WTC11 (cell line): ENCODE measurements around the gene TNFAIP8L3. TPM values are rescaled to one million over a fixed set of nuclear protein-coding genes. Genes with fewer than 3 reads are reported as not detected.

Experiments used
- ATAC-seq: fragments of 200-7000 bp; cut with Tn5 transposase; 2 replicates; pipeline ENCODE4 v1.10.0; 2021; ENCODE audit warnings: mild to moderate bottlenecking, moderate library complexity
- CTCF ChIA-PET: fragments of 300-600 bp; sonication (Branson Sonifier 250); formaldehyde crosslinking; loops from one replicate; lab custom pipeline; 2021; ENCODE audit warnings: antibody characterized with exemption; lab: Charles Lee
- POLR2A ChIA-PET: fragments of 350-600 bp; sonication (Branson Sonifier 250); formaldehyde crosslinking; loops from one replicate; lab custom pipeline; 2021; ENCODE audit warnings: antibody characterized with exemption; lab: Charles Lee
- DNase-seq: peaks from one replicate; pipeline ENCODE4 v3.0.0; 2021; ENCODE audit warnings: low spot score
- H3K27ac Mint-ChIP-seq: 2 replicates; pipeline ENCODE4 v1.8.0; 2021; ENCODE audit warnings: mixed read lengths
- H3K27me3 Mint-ChIP-seq: 2 replicates; pipeline ENCODE4 v1.8.0; 2021; ENCODE audit warnings: low read depth, mild to moderate bottlenecking, moderate library complexity, mixed read lengths
- H3K36me3 Mint-ChIP-seq: 2 replicates; pipeline ENCODE4 v1.8.0; 2021; ENCODE audit warnings: mixed read lengths
- H3K4me1 Mint-ChIP-seq: 2 replicates; pipeline ENCODE4 v1.8.0; 2022; ENCODE audit warnings: mixed read lengths
- H3K4me3 Mint-ChIP-seq: 2 replicates; pipeline ENCODE4 v1.8.0; 2021; ENCODE audit warnings: mild to moderate bottlenecking, moderate library complexity, mixed read lengths
- H3K9me3 Mint-ChIP-seq: 2 replicates; pipeline ENCODE4 v1.8.0; 2021; ENCODE audit warnings: mixed read lengths
- CREM ChIP-seq: sonication (generic); formaldehyde crosslinking; IDR thresholded peaks from 2 replicates; pipeline ENCODE4 v1.8.1; 2022; ENCODE audit warnings: mild to moderate bottlenecking, missing genetic modification reagents, moderate library complexity
- GRHL2 ChIP-seq: fragments of 250-450 bp; sonication (Bioruptor Pico); IDR thresholded peaks from 2 replicates; pipeline ENCODE4 v1.8.0; 2022; ENCODE audit warnings: mild to moderate bottlenecking, moderate library complexity; ENCODE audit not compliant: insufficient replicate concordance, severe bottlenecking
- GTF2I ChIP-seq: fragments of 250-450 bp; sonication (Bioruptor Pico); conservative IDR thresholded peaks from 2 replicates; pipeline ENCODE4 v1.4.0; 2021; ENCODE audit warnings: mild to moderate bottlenecking
- IRF2 ChIP-seq: sonication (generic); formaldehyde crosslinking; IDR thresholded peaks from 2 replicates; pipeline ENCODE4 v1.8.0; 2022; ENCODE audit warnings: low read depth, missing genetic modification reagents, borderline replicate concordance
- JUN ChIP-seq: sonication (generic); formaldehyde crosslinking; IDR thresholded peaks from 2 replicates; pipeline ENCODE4 v1.8.0; 2023; ENCODE audit warnings: mild to moderate bottlenecking, missing genetic modification reagents
- NFYB ChIP-seq: sonication (generic); formaldehyde crosslinking; conservative IDR thresholded peaks from 2 replicates; pipeline ENCODE4 v1.8.0; 2022; ENCODE audit warnings: low read depth, missing genetic modification reagents
- OVOL2 ChIP-seq: fragments of 250-450 bp; sonication (Bioruptor Pico); IDR thresholded peaks from 2 replicates; pipeline ENCODE4 v1.9.0; 2021; ENCODE audit warnings: mild to moderate bottlenecking, borderline replicate concordance
- RORB ChIP-seq: fragments of 250-450 bp; sonication (Bioruptor Pico); IDR thresholded peaks from 2 replicates; pipeline ENCODE4 v1.9.0; 2021; ENCODE audit warnings: mild to moderate bottlenecking
- SP1 ChIP-seq: sonication (generic); formaldehyde crosslinking; conservative IDR thresholded peaks from 2 replicates; pipeline ENCODE4 v1.8.1; 2022; ENCODE audit warnings: missing genetic modification reagents
- TP53 ChIP-seq: sonication (generic); formaldehyde crosslinking; IDR thresholded peaks from 2 replicates; pipeline ENCODE4 v1.8.1; 2023; ENCODE audit warnings: mild to moderate bottlenecking, missing genetic modification reagents
- ZNF219 ChIP-seq: sonication (generic); formaldehyde crosslinking; IDR thresholded peaks from 2 replicates; pipeline ENCODE4 v1.8.0; 2023; ENCODE audit warnings: missing genetic modification reagents, mild to moderate bottlenecking, borderline replicate concordance
- ZNF317 ChIP-seq: sonication (generic); formaldehyde crosslinking; IDR thresholded peaks from 2 replicates; pipeline ENCODE4 v1.8.1; 2023; ENCODE audit warnings: low read depth, mild to moderate bottlenecking, moderate library complexity, missing genetic modification reagents, borderline replicate concordance
- ZNF671 ChIP-seq: fragments of 250-450 bp; sonication (Bioruptor Pico); IDR thresholded peaks from 2 replicates; pipeline ENCODE4 v1.8.0; 2021; ENCODE audit warnings: mild to moderate bottlenecking
- total RNA-seq: library from RNA; stranded (reverse); gene quantifications from 3 replicates; pipeline ENCODE4 v1.2.3, GENCODE V29; 2021
- TF ChIP-seq, protein P1 (sequence below): fragments of 250-450 bp; sonication (Bioruptor Pico); IDR thresholded peaks from 2 replicates; pipeline ENCODE4 v1.9.0; 2021; ENCODE audit warnings: mild to moderate bottlenecking
- TF ChIP-seq, protein P2 (sequence below): sonication (generic); formaldehyde crosslinking; IDR thresholded peaks from 2 replicates; pipeline ENCODE4 v1.8.1; 2022; ENCODE audit warnings: low read depth, mild to moderate bottlenecking, moderate library complexity, missing genetic modification reagents, borderline replicate concordance
- TF ChIP-seq, protein P3 (sequence below): sonication (generic); formaldehyde crosslinking; IDR thresholded peaks from 2 replicates; pipeline ENCODE4 v1.8.1; 2022; ENCODE audit warnings: mild to moderate bottlenecking, missing genetic modification reagents, moderate library complexity, borderline replicate concordance
- TF ChIP-seq, protein P4 (sequence below): sonication (generic); formaldehyde crosslinking; IDR thresholded peaks from 2 replicates; pipeline ENCODE4 v1.8.1; 2022; ENCODE audit warnings: low read depth, missing genetic modification reagents, borderline replicate concordance
- TF ChIP-seq, protein P5 (sequence below): sonication (generic); formaldehyde crosslinking; IDR thresholded peaks from 2 replicates; pipeline ENCODE4 v1.8.1; 2022; ENCODE audit warnings: mild to moderate bottlenecking, moderate library complexity, missing genetic modification reagents
- TF ChIP-seq, protein P6 (sequence below): sonication (generic); formaldehyde crosslinking; IDR thresholded peaks from 2 replicates; pipeline ENCODE4 v1.8.0; 2023; ENCODE audit warnings: missing genetic modification reagents
- TF ChIP-seq, protein P7 (sequence below): sonication (generic); formaldehyde crosslinking; IDR thresholded peaks from 2 replicates; pipeline ENCODE4 v1.8.0; 2022; ENCODE audit warnings: mild to moderate bottlenecking, missing genetic modification reagents
- TF ChIP-seq, protein P8 (sequence below): sonication (generic); formaldehyde crosslinking; IDR thresholded peaks from 2 replicates; pipeline ENCODE4 v1.8.1; 2023; ENCODE audit warnings: mild to moderate bottlenecking, missing genetic modification reagents, moderate library complexity
- TF ChIP-seq, protein P9 (sequence below): sonication (generic); formaldehyde crosslinking; IDR thresholded peaks from 2 replicates; pipeline ENCODE4 v1.8.1; 2023; ENCODE audit warnings: mild to moderate bottlenecking, missing genetic modification reagents

The TNFAIP8L3 gene
- total RNA-seq, 1 experiment from 2014 or later = 0.39 TPM

DNA sequence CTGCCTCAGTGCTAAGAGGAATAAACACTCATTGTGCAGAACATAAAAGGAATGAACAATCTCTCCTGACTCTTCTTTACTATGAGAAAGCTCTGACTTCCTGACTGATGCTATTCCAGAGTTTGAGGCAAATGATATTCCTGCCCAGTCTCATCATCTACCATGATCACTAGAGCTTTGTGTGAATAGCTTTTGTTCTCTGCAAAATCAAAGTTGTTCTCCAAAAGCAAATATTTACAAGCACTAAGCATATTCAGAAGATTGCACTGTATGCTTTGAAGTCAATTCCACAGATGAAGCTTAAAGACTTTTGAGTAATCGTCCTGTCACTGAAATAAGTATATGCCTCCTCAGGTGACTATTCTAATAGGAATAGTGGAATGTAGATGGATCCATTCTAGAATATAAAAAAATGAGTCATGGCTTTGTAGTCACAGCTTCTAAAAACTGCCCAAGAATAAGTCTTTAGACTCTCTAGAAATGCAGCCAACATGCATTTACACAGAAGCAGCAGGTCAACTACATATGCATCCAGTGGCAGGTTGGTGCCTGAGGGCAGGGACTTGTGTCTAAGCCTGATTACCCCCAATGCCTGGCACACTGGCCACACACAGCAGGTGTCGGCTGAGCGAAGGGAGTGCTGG lies 34.6 kb downstream of the TNFAIP8L3 start:
- ChIA-PET CTCF (no interaction called here), POLR2A (no interaction called here)
- DNase-seq (no peak), ATAC-seq (no peak)
- Mint-ChIP-seq H3K27me3 (no peaks in the 10 kb centered on the region), H3K4me1 (peaks cover 1% of the 10 kb centered on the region), H3K4me3 (no peak overlapping the region), H3K27ac (no peak overlapping the region), H3K36me3 (no peaks in the 10 kb centered on the region), H3K9me3 (no peaks in the 10 kb centered on the region)
- TF ChIP-seq RORB (CRISPR knock-in tag) (no peak), GTF2I (CRISPR knock-in tag) (no peak), ZNF671 (CRISPR knock-in tag) (no peak), IRF2 (CRISPR knock-in tag) (no peak), CREM (CRISPR knock-in tag) (no peak), NFYB (CRISPR knock-in tag) (no peak), TP53 (CRISPR knock-in tag) (no peak)
- TF ChIP-seq, protein P1, sequence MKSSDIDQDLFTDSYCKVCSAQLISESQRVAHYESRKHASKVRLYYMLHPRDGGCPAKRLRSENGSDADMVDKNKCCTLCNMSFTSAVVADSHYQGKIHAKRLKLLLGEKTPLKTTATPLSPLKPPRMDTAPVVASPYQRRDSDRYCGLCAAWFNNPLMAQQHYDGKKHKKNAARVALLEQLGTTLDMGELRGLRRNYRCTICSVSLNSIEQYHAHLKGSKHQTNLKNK = no peak
- TF ChIP-seq, protein P2, sequence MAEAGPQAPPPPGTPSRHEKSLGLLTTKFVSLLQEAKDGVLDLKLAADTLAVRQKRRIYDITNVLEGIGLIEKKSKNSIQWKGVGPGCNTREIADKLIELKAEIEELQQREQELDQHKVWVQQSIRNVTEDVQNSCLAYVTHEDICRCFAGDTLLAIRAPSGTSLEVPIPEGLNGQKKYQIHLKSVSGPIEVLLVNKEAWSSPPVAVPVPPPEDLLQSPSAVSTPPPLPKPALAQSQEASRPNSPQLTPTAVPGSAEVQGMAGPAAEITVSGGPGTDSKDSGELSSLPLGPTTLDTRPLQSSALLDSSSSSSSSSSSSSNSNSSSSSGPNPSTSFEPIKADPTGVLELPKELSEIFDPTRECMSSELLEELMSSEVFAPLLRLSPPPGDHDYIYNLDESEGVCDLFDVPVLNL (CRISPR knock-in tag) = no peak
- TF ChIP-seq, protein P3, sequence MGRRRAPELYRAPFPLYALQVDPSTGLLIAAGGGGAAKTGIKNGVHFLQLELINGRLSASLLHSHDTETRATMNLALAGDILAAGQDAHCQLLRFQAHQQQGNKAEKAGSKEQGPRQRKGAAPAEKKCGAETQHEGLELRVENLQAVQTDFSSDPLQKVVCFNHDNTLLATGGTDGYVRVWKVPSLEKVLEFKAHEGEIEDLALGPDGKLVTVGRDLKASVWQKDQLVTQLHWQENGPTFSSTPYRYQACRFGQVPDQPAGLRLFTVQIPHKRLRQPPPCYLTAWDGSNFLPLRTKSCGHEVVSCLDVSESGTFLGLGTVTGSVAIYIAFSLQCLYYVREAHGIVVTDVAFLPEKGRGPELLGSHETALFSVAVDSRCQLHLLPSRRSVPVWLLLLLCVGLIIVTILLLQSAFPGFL = no peak

DNA sequence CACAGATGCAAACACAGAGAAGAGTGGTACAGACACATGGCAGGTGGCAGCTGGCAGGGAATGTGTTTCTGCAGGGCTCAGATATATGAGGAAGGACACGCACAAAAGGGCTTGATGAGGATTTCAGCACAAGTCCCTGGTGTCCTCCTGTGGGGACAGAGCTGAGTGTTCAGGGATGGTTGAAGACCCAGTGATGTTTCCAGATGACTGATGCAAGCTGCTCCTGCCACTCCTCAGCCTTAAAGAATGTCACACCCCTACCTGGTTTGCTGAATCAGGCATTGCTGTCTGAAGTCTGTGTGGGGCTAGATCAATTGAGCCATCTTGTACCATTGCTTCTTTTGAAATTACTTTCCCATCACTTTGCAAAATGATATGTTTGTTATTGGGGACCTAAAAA lies 40.2 kb downstream of the TNFAIP8L3 start:
- TF ChIP-seq IRF2 (CRISPR knock-in tag) (no peak), ZNF317 (CRISPR knock-in tag) (no peak), SP1 (no peak), TP53 (CRISPR knock-in tag) (no peak), GRHL2 (CRISPR knock-in tag) (no peak)
- TF ChIP-seq, protein P4, sequence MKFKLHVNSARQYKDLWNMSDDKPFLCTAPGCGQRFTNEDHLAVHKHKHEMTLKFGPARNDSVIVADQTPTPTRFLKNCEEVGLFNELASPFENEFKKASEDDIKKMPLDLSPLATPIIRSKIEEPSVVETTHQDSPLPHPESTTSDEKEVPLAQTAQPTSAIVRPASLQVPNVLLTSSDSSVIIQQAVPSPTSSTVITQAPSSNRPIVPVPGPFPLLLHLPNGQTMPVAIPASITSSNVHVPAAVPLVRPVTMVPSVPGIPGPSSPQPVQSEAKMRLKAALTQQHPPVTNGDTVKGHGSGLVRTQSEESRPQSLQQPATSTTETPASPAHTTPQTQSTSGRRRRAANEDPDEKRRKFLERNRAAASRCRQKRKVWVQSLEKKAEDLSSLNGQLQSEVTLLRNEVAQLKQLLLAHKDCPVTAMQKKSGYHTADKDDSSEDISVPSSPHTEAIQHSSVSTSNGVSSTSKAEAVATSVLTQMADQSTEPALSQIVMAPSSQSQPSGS (CRISPR knock-in tag) = no peak
- TF ChIP-seq, protein P5, sequence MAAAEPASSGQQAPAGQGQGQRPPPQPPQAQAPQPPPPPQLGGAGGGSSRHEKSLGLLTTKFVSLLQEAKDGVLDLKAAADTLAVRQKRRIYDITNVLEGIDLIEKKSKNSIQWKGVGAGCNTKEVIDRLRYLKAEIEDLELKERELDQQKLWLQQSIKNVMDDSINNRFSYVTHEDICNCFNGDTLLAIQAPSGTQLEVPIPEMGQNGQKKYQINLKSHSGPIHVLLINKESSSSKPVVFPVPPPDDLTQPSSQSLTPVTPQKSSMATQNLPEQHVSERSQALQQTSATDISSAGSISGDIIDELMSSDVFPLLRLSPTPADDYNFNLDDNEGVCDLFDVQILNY (CRISPR knock-in tag) = no peak
- TF ChIP-seq, protein P6, sequence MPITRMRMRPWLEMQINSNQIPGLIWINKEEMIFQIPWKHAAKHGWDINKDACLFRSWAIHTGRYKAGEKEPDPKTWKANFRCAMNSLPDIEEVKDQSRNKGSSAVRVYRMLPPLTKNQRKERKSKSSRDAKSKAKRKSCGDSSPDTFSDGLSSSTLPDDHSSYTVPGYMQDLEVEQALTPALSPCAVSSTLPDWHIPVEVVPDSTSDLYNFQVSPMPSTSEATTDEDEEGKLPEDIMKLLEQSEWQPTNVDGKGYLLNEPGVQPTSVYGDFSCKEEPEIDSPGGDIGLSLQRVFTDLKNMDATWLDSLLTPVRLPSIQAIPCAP (CRISPR knock-in tag) = no peak
- Mint-ChIP-seq H3K27me3 (no peaks in the 10 kb centered on the region), H3K4me1 (peaks cover 13% of the 10 kb centered on the region), H3K4me3 (no peak overlapping the region), H3K36me3 (no peaks in the 10 kb centered on the region), H3K9me3 (no peaks in the 10 kb centered on the region), H3K27ac (no peak overlapping the region)
- CTCF ChIA-PET = no interaction called here
- ATAC-seq (no peak), DNase-seq (no peak)
- POLR2A ChIA-PET = no interaction called here

DNA sequence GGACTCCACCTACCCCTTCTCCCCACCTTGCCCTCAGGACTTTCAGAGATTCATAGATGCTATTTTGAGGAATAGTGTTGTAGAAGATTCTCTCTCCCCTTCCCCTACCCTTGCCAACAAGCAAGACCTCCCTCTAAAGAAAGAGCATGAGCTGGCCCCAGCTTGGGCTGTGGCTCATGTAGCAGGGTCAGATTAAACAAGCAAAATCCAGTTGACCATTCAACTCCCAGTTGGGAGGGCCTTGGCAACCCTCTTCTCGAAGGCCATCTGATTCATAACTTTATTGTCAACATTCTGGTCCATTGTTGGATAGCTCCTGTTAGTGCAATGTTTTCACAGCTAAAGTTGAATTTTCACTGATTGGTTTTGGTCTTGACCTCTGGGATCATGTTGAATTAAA lies 41.1 kb downstream of the TNFAIP8L3 start:
- ATAC-seq = no peak
- no peak overlapping the region for H3K4me3 Mint-ChIP-seq
- peaks cover 21% of the 10 kb centered on the region for H3K4me1 Mint-ChIP-seq
- ChIA-PET POLR2A (no interaction called here), CTCF (no interaction called here)
- no peak for DNase-seq
- H3K36me3 Mint-ChIP-seq = no peaks in the 10 kb centered on the region
- no peaks in the 10 kb centered on the region for H3K27me3 Mint-ChIP-seq
- H3K27ac Mint-ChIP-seq = no peak overlapping the region
- H3K9me3 Mint-ChIP-seq = no peaks in the 10 kb centered on the region
- TF ChIP-seq ZNF219 = no peak
- TF ChIP-seq, protein P7, sequence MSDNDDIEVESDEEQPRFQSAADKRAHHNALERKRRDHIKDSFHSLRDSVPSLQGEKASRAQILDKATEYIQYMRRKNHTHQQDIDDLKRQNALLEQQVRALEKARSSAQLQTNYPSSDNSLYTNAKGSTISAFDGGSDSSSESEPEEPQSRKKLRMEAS (CRISPR knock-in tag) = no peak
- no peak for TF ChIP-seq JUN (CRISPR knock-in tag)
- TF ChIP-seq, protein P8, sequence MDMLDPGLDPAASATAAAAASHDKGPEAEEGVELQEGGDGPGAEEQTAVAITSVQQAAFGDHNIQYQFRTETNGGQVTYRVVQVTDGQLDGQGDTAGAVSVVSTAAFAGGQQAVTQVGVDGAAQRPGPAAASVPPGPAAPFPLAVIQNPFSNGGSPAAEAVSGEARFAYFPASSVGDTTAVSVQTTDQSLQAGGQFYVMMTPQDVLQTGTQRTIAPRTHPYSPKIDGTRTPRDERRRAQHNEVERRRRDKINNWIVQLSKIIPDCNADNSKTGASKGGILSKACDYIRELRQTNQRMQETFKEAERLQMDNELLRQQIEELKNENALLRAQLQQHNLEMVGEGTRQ = no peak
- TF ChIP-seq IRF2 (CRISPR knock-in tag) = no peak
- TF ChIP-seq, protein P9, sequence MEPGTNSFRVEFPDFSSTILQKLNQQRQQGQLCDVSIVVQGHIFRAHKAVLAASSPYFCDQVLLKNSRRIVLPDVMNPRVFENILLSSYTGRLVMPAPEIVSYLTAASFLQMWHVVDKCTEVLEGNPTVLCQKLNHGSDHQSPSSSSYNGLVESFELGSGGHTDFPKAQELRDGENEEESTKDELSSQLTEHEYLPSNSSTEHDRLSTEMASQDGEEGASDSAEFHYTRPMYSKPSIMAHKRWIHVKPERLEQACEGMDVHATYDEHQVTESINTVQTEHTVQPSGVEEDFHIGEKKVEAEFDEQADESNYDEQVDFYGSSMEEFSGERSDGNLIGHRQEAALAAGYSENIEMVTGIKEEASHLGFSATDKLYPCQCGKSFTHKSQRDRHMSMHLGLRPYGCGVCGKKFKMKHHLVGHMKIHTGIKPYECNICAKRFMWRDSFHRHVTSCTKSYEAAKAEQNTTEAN (CRISPR knock-in tag) = no peak
- TF ChIP-seq OVOL2 (CRISPR knock-in tag) = no peak
- TF ChIP-seq, protein P2 (CRISPR knock-in tag) = no peak
